ENCODE results near the gene APH1B.

The APH1B gene

GRCh38 chr15:63277038-63277892 lies at the start of gene APH1B:
Gene APH1B (plus strand): TSS chr15:63277605. CDS start chr15:63277624, 19 bp downstream.
- Histone ChIP-seq H3K27me3 (ENCODE audit: insufficient read depth, poor library complexity, severe bottlenecking) (no peaks in the 10 kb centered on the region), H3K4me1 (ENCODE audit: insufficient read depth, poor library complexity, severe bottlenecking) (peaks cover 10% of the 10 kb centered on the region), H3K27ac (ENCODE audit: poor library complexity, severe bottlenecking) (no peak within 1 kb of the TSS), H3K36me3 (ENCODE audit: low read depth) (no peaks in the 10 kb centered on the region; the same call in 1 of the 2 replicates), H3K4me3 (ENCODE audit: severe bottlenecking) (peak within 1 kb of the TSS; percentile 70), H3K9me3 (ENCODE audit: severe bottlenecking) (no peaks in the 10 kb centered on the region)
- ATAC-seq (ENCODE audit: low read depth), result peak; percentile 82
- peak; percentile 82 for DNase-seq (ENCODE audit: low spot score)
- TF ChIP-seq, protein P1, sequence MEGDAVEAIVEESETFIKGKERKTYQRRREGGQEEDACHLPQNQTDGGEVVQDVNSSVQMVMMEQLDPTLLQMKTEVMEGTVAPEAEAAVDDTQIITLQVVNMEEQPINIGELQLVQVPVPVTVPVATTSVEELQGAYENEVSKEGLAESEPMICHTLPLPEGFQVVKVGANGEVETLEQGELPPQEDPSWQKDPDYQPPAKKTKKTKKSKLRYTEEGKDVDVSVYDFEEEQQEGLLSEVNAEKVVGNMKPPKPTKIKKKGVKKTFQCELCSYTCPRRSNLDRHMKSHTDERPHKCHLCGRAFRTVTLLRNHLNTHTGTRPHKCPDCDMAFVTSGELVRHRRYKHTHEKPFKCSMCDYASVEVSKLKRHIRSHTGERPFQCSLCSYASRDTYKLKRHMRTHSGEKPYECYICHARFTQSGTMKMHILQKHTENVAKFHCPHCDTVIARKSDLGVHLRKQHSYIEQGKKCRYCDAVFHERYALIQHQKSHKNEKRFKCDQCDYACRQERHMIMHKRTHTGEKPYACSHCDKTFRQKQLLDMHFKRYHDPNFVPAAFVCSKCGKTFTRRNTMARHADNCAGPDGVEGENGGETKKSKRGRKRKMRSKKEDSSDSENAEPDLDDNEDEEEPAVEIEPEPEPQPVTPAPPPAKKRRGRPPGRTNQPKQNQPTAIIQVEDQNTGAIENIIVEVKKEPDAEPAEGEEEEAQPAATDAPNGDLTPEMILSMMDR (IDR thresholded peaks at IDR 0.05; ENCODE audit: poor library complexity, severe bottlenecking), result no peak

DNA sequence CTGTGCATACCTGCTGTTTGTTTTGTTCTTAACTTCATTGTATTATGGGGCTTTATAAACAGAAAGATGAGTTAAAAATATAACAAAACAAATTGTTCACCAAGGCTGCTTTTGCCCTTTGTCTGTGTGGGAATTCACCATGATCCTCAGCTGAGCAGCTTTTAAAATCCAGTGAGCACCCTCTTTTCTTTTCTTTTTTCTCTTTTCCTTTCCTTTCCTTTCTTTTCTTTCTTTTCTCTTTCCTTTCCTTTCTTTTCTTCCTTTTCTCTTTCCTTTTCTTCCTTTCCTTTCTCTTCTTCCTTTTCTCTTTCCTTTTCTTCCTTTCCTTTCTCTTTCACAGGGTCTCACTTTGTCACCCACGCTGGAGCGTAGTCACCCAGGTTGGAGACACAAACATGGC lies 49.7 kb upstream of the APH1B start:
- ATAC-seq (ENCODE audit: low read depth) (no peak), DNase-seq (ENCODE audit: low spot score) (no peak)
- no peaks in the 10 kb centered on the region for H3K9me3 ChIP-seq (ENCODE audit: severe bottlenecking)
- no peaks in the 10 kb centered on the region for H3K27me3 ChIP-seq (ENCODE audit: insufficient read depth, poor library complexity, severe bottlenecking)
- 0 out of 2 replicates have a peak, but pooled peaks cover 5% of the 10 kb centered on the region for H3K36me3 ChIP-seq (ENCODE audit: low read depth)
- H3K4me3 ChIP-seq (ENCODE audit: severe bottlenecking), result no peak overlapping the region
- TF ChIP-seq, protein P1 (IDR thresholded peaks at IDR 0.05; ENCODE audit: poor library complexity, severe bottlenecking), result no peak
- no peak overlapping the region for H3K27ac ChIP-seq (ENCODE audit: poor library complexity, severe bottlenecking)
- peaks cover 24% of the 10 kb centered on the region for H3K4me1 ChIP-seq (ENCODE audit: insufficient read depth, poor library complexity, severe bottlenecking)

DNA sequence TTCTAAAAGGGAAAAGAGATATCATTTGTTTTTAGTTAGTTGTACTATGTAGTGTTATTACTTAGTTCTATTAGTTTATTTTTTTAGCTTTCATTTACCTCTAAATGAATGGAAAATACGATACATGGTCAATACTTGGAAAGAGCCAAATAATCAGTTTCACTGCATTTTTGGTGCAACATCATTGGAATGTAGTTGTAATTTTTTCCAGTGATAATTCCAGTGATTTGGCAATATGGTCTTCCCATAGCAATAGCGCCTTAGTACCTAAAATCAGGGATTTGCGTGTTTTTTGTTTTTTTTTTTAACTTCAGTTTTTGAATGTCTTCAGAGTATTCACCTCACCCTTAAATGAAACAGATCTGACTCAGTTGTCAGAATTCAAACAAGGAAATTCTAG lies 46.2 kb upstream of the APH1B start:
- ATAC-seq (ENCODE audit: low read depth) (no peak), DNase-seq (ENCODE audit: low spot score) (no peak)
- Histone ChIP-seq H3K9me3 (ENCODE audit: severe bottlenecking) (no peaks in the 10 kb centered on the region), H3K27me3 (ENCODE audit: insufficient read depth, poor library complexity, severe bottlenecking) (no peaks in the 10 kb centered on the region), H3K4me3 (ENCODE audit: severe bottlenecking) (no peak overlapping the region), H3K4me1 (ENCODE audit: insufficient read depth, poor library complexity, severe bottlenecking) (peaks cover 59% of the 10 kb centered on the region), H3K27ac (ENCODE audit: poor library complexity, severe bottlenecking) (no peak overlapping the region), H3K36me3 (ENCODE audit: low read depth) (no peaks in the 10 kb centered on the region)
- TF ChIP-seq, protein P1 (IDR thresholded peaks at IDR 0.05; ENCODE audit: poor library complexity, severe bottlenecking), result no peak

- Histone ChIP-seq H3K9me3 (ENCODE audit: severe bottlenecking) (no peaks in the 10 kb centered on the region), H3K27me3 (ENCODE audit: insufficient read depth, poor library complexity, severe bottlenecking) (no peaks in the 10 kb centered on the region), H3K27ac (ENCODE audit: poor library complexity, severe bottlenecking) (peak overlapping the region; percentile 73), H3K4me1 (ENCODE audit: insufficient read depth, poor library complexity, severe bottlenecking) (peaks cover 64% of the 10 kb centered on the region), H3K36me3 (ENCODE audit: low read depth) (no peaks in the 10 kb centered on the region), H3K4me3 (ENCODE audit: severe bottlenecking) (no peak overlapping the region)
- ATAC-seq (ENCODE audit: low read depth) (no peak), DNase-seq (ENCODE audit: low spot score) (no peak)
- TF ChIP-seq, protein P1 (IDR thresholded peaks at IDR 0.05; ENCODE audit: poor library complexity, severe bottlenecking), result no peak
Measured at GRCh38 chr15:63231706-63232105, 45.7 kb upstream of the APH1B start.

DNA sequence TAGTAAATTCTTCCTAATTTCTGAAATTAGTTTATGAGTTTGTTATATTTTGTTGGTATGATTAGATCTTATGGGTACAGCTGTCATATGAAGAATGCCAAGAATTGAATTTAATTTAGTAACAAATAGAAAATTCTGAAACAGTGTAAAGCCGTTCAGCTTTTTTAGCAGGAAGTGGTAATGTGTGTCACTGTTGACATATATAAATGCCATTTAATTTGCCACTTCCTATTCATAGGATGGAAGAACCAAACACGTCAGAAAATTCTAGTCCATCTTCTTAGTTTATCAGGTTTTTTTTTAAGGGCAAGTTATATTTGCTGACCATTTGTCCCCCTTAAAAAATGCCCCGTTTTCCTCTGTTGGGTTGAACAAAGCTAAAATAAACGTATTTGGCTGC lies 45.0 kb upstream of the APH1B start:
- Histone ChIP-seq H3K4me3 (ENCODE audit: severe bottlenecking) (no peak overlapping the region), H3K9me3 (ENCODE audit: severe bottlenecking) (no peaks in the 10 kb centered on the region), H3K27me3 (ENCODE audit: insufficient read depth, poor library complexity, severe bottlenecking) (no peaks in the 10 kb centered on the region), H3K27ac (ENCODE audit: poor library complexity, severe bottlenecking) (peak overlapping the region; percentile 73), H3K36me3 (ENCODE audit: low read depth) (no peaks in the 10 kb centered on the region), H3K4me1 (ENCODE audit: insufficient read depth, poor library complexity, severe bottlenecking) (peaks cover 71% of the 10 kb centered on the region)
- ATAC-seq (ENCODE audit: low read depth) (no peak), DNase-seq (ENCODE audit: low spot score) (no peak)
- TF ChIP-seq, protein P1 (IDR thresholded peaks at IDR 0.05; ENCODE audit: poor library complexity, severe bottlenecking), result no peak
